DMS53 treated with DMSO at 0.1 percent for 48 hours (cell line): ENCODE data around the gene CFTR.
A peak's percentile ranks its signal among the peaks of the same experiment; 100 is the strongest.
"Not testable (repeated sequence)": the region's sequence is repeated elsewhere in the genome, so short reads cannot be mapped to it uniquely, and the experiment has no call there.

ENCODE experiments used
- DNase-seq: peaks from one replicate; lab custom pipeline; 2025; ENCODE audit not compliant: unreplicated experiment; lab: John Stamatoyannopoulos, UW

The CFTR gene

GRCh38 chr7:117495308-117495707, 15.5 kb downstream of the CFTR start:
- DNase-seq, result no peak

- no peak for DNase-seq
These were observed 22.5 kb downstream of the CFTR start for GRCh38 chr7:117502331-117502730.

- DNase-seq, result no peak
These were observed 25.4 kb downstream of the CFTR start for GRCh38 chr7:117505238-117505637.

- DNase-seq, result no peak
These were observed 28.9 kb downstream of the CFTR start for GRCh38 chr7:117508676-117509075.

- not testable (repeated sequence) for DNase-seq
These were observed 37.4 kb downstream of the CFTR start for GRCh38 chr7:117517194-117517593.

- DNase-seq, result no peak
These were observed 50.6 kb downstream of the CFTR start for GRCh38 chr7:117530390-117530789.

- DNase-seq, result no peak
These were observed 51.9 kb downstream of the CFTR start for GRCh38 chr7:117531595-117532244.

- peak; percentile 13 for DNase-seq
These were observed 58.2 kb downstream of the CFTR start for GRCh38 chr7:117538053-117538452.

- no peak for DNase-seq
These were observed 64.2 kb downstream of the CFTR start for GRCh38 chr7:117544061-117544460.

GRCh38 chr7:117548035-117548434, 68.2 kb downstream of the CFTR start:
- no peak for DNase-seq

- DNase-seq, result no peak
These were observed 70.8 kb downstream of the CFTR start for GRCh38 chr7:117550625-117551024.

GRCh38 chr7:117552660-117553059, 72.8 kb downstream of the CFTR start:
- DNase-seq, result no peak

- no peak for DNase-seq
These were observed 75.4 kb downstream of the CFTR start for GRCh38 chr7:117555260-117555659.

GRCh38 chr7:117559391-117559790, 79.6 kb downstream of the CFTR start:
- DNase-seq, result no peak

GRCh38 chr7:117560030-117560429, 80.2 kb downstream of the CFTR start:
- no peak for DNase-seq

- DNase-seq, result no peak
These were observed 82.9 kb downstream of the CFTR start for GRCh38 chr7:117562759-117563158.

GRCh38 chr7:117564080-117564479, 84.3 kb downstream of the CFTR start:
- no peak for DNase-seq

GRCh38 chr7:117564627-117565026, 84.8 kb downstream of the CFTR start:
- no peak for DNase-seq

- no peak for DNase-seq
These were observed 85.4 kb downstream of the CFTR start for GRCh38 chr7:117565226-117565625.

- DNase-seq, result no peak
These were observed 88.0 kb downstream of the CFTR start for GRCh38 chr7:117567781-117568180.

GRCh38 chr7:117572856-117573620, 93.2 kb downstream of the CFTR start:
- DNase-seq, result peak; percentile 92

GRCh38 chr7:117581424-117581823, 101.6 kb downstream of the CFTR start:
- no peak for DNase-seq
